ENCODE measurements around the gene PTDSS2.
"Not testable (repeated sequence)": the region's sequence is repeated elsewhere in the genome, so short reads cannot be mapped to it uniquely, and the experiment has no call there.

Gene PTDSS2

GRCh38 chr11:460331-461199, 10.5 kb downstream of the PTDSS2 start:
- DNase-seq (ENCODE audit: low read depth, low spot score) = no peak
- no peak overlapping the region for H3K4me3 ChIP-seq (ENCODE audit: low read length)

- no peak overlapping the region for H3K4me3 ChIP-seq (ENCODE audit: low read length)
- DNase-seq (ENCODE audit: low read depth, low spot score) = no peak
Measured at GRCh38 chr11:461626-462025, 11.5 kb downstream of the PTDSS2 start.

- DNase-seq (ENCODE audit: low read depth, low spot score) = no peak
- no peak overlapping the region for H3K4me3 ChIP-seq (ENCODE audit: low read length)
Measured at GRCh38 chr11:462107-462890, 12.2 kb downstream of the PTDSS2 start.

GRCh38 chr11:464316-464715, 14.2 kb downstream of the PTDSS2 start:
- no peak for DNase-seq (ENCODE audit: low read depth, low spot score)
- H3K4me3 ChIP-seq (ENCODE audit: low read length) = no peak overlapping the region

GRCh38 chr11:465896-466530, 15.9 kb downstream of the PTDSS2 start:
- no peak for DNase-seq (ENCODE audit: low read depth, low spot score)
- no peak overlapping the region for H3K4me3 ChIP-seq (ENCODE audit: low read length)

GRCh38 chr11:468036-468435, 18.0 kb downstream of the PTDSS2 start:
- no peak overlapping the region for H3K4me3 ChIP-seq (ENCODE audit: low read length)
- no peak for DNase-seq (ENCODE audit: low read depth, low spot score)

- DNase-seq (ENCODE audit: low read depth, low spot score) = no peak
- no peak overlapping the region for H3K4me3 ChIP-seq (ENCODE audit: low read length)
Measured at GRCh38 chr11:468493-468892, 18.4 kb downstream of the PTDSS2 start.

- not testable (repeated sequence) for DNase-seq (ENCODE audit: low read depth, low spot score); H3K4me3 ChIP-seq (ENCODE audit: low read length)
Measured at GRCh38 chr11:469026-469683, 19.1 kb downstream of the PTDSS2 start.

- H3K4me3 ChIP-seq (ENCODE audit: low read length) = no peak overlapping the region
- no peak for DNase-seq (ENCODE audit: low read depth, low spot score)
Measured at GRCh38 chr11:469684-470560, 19.8 kb downstream of the PTDSS2 start.

GRCh38 chr11:471468-472145, 21.5 kb downstream of the PTDSS2 start:
- no peak overlapping the region for H3K4me3 ChIP-seq (ENCODE audit: low read length)
- DNase-seq (ENCODE audit: low read depth, low spot score) = no peak

GRCh38 chr11:472272-472671, 22.2 kb downstream of the PTDSS2 start:
- no peak overlapping the region for H3K4me3 ChIP-seq (ENCODE audit: low read length)
- DNase-seq (ENCODE audit: low read depth, low spot score) = no peak

- no peak overlapping the region for H3K4me3 ChIP-seq (ENCODE audit: low read length)
- no peak for DNase-seq (ENCODE audit: low read depth, low spot score)
Measured at GRCh38 chr11:472816-473215, 22.7 kb downstream of the PTDSS2 start.

GRCh38 chr11:473415-473814, 23.3 kb downstream of the PTDSS2 start:
- no peak overlapping the region for H3K4me3 ChIP-seq (ENCODE audit: low read length)

GRCh38 chr11:473962-474785, 24.1 kb downstream of the PTDSS2 start:
- H3K4me3 ChIP-seq (ENCODE audit: low read length) = no peak overlapping the region
- no peak for DNase-seq (ENCODE audit: low read depth, low spot score)

More at GRCh38 chr11:473415-473814, 23.3 kb downstream of the PTDSS2 start:
- no peak for DNase-seq (ENCODE audit: low read depth, low spot score)

- DNase-seq (ENCODE audit: low read depth, low spot score) = no peak
- no peak overlapping the region for H3K4me3 ChIP-seq (ENCODE audit: low read length)
Measured at GRCh38 chr11:474914-475506, 24.9 kb downstream of the PTDSS2 start.

- DNase-seq (ENCODE audit: low read depth, low spot score) = no peak
- H3K4me3 ChIP-seq (ENCODE audit: low read length) = no peak overlapping the region
Measured at GRCh38 chr11:475941-476340, 25.9 kb downstream of the PTDSS2 start.

GRCh38 chr11:476416-476815, 26.3 kb downstream of the PTDSS2 start:
- H3K4me3 ChIP-seq (ENCODE audit: low read length) = no peak overlapping the region

More at GRCh38 chr11:476416-476815, 26.3 kb downstream of the PTDSS2 start:
- no peak for DNase-seq (ENCODE audit: low read depth, low spot score)

Measured in Jurkat, Clone E6-1 (cell line).